ENCODE data around the gene GALNTL6. TPM values are rescaled to one million over a fixed set of nuclear protein-coding genes. Genes with fewer than 3 reads are reported as not detected.

The GALNTL6 gene
- total RNA-seq, 1 experiment from 2014 or later: not detected

- no peak overlapping the region for H2BK20ac ChIP-seq (ENCODE audit: low read depth, low read length, poor library complexity, severe bottlenecking)
- H2BK15ac ChIP-seq (ENCODE audit: low read depth, low read length): no peak overlapping the region
- no peak for TF ChIP-seq CTCF (conservative IDR thresholded peaks at IDR 0.05)
- H3K4ac ChIP-seq (ENCODE audit: low read depth, low read length): no peak overlapping the region
- no peaks in the 10 kb centered on the region for H3K79me2 ChIP-seq (ENCODE audit: insufficient read depth, low read length)
- H3K27ac ChIP-seq (ENCODE audit: insufficient read length, low read depth, low read length): no peak overlapping the region
- no peaks in the 10 kb centered on the region for H3K4me1 ChIP-seq (ENCODE audit: insufficient read depth, low read length)
- H2BK5ac ChIP-seq (ENCODE audit: insufficient read length, low read length): no peak overlapping the region
- Mint-ChIP-seq H3K27me3 (ENCODE audit: low read depth) (no peaks in the 10 kb centered on the region), H3K4me1 (peaks cover 4 to 5% of the 10 kb centered on the region in 2 experiments; a peak in 2 of 4 replicates), H3K4me3 (no peak overlapping the region), H3K9me3 (no peaks in the 10 kb centered on the region), H3K36me3 (ENCODE audit: insufficient read depth in 1 of 3, low read depth in 3 of 3) (no peaks in the 10 kb centered on the region), H3K27ac (no peak overlapping the region)
- no peaks in the 10 kb centered on the region for H3K23me2 ChIP-seq (ENCODE audit: insufficient read length, low read depth, low read length, poor library complexity, severe bottlenecking)
- DNase-seq: no peak
- no peak overlapping the region for H2AK5ac ChIP-seq (ENCODE audit: insufficient read length, low read length)
- H3K9ac ChIP-seq (ENCODE audit: extremely low read depth, insufficient read length, low read length): no peak overlapping the region
- no peak overlapping the region for H2AFZ ChIP-seq (ENCODE audit: low read length)
- no peak overlapping the region for H3K4me2 ChIP-seq (ENCODE audit: insufficient read depth, insufficient read length, low read length)
- no peaks in the 10 kb centered on the region for H3K79me1 ChIP-seq (ENCODE audit: insufficient read depth, low read depth, low read length, poor library complexity, severe bottlenecking)
- H3K9me3 ChIP-seq (ENCODE audit: control insufficient read depth, low read depth, low read length): no peaks in the 10 kb centered on the region
- no peaks in the 10 kb centered on the region for H4K20me1 ChIP-seq (ENCODE audit: control insufficient read depth, insufficient read depth, insufficient read length)
- H4K5ac ChIP-seq (ENCODE audit: insufficient read length, low read depth, low read length): no peak overlapping the region
- no peak overlapping the region for H4K91ac ChIP-seq (ENCODE audit: insufficient read length, low read depth, low read length)
- H3T11ph ChIP-seq (ENCODE audit: low read length): no peak overlapping the region
- H2BK120ac ChIP-seq (ENCODE audit: low read depth, low read length, poor library complexity, severe bottlenecking): no peak overlapping the region
- no peak overlapping the region for H3K56ac ChIP-seq (ENCODE audit: insufficient read length, low read depth, low read length)
- H3K27me3 ChIP-seq (ENCODE audit: insufficient read depth, low read length): no peaks in the 10 kb centered on the region
- H3K18ac ChIP-seq (ENCODE audit: insufficient read length, low read depth, low read length): no peak overlapping the region
- no CpG with 5 or more reads among the region's 4 CpGs for WGBS (ENCODE audit: extremely low coverage, insufficient read length, low lambda C conversion rate)
- H4K8ac ChIP-seq (replicated peaks; ENCODE audit: insufficient read length, low read depth, low read length): no peak overlapping the region
- no peak overlapping the region for H3K23ac ChIP-seq (ENCODE audit: insufficient read length, low read depth, low read length)
- no peak overlapping the region for H2BK12ac ChIP-seq (ENCODE audit: insufficient read length, low read depth, low read length)
- no peak overlapping the region for H3K14ac ChIP-seq (ENCODE audit: insufficient read depth, low read length)
Measured at GRCh38 chr4:171876636-171877035, 63.4 kb downstream of the GALNTL6 start.
